Activated T-cell treated with anti-CD3 and anti-CD28 coated beads, Interleukin-2, amount 50 U/mL, for 72 hours (primary cell): ENCODE measurements around the gene CCL16. TPM values are rescaled to one million over a fixed set of nuclear protein-coding genes. Genes with fewer than 3 reads are reported as not detected.
A peak's percentile ranks its signal among the peaks of the same experiment; 100 is the strongest.
"Not testable (repeated sequence)": the region's sequence is repeated elsewhere in the genome, so short reads cannot be mapped to it uniquely, and the experiment has no call there.

ENCODE experiments used
- ATAC-seq, 2 donors: fragments of 150-1000 bp; cut with Tn5 transposase; replicated peaks in 1 of 2; 2 replicates each; pipeline ENCODE4 v1.10.0; 2021; ENCODE audit warnings: moderate library complexity in 2 of 2, mild to moderate bottlenecking in 1 of 2
- DNase-seq, 2 donors: peaks; one replicate each; pipeline ENCODE4 v3.0.0; 2021 to 2022; ENCODE audit warnings: mixed read lengths in 1 of 2
- H3K27ac Mint-ChIP-seq: one replicate; pipeline ENCODE4 v1.8.0; 2022; ENCODE audit warnings: mild to moderate bottlenecking, moderate library complexity, mixed read lengths
- H3K27me3 Mint-ChIP-seq: one replicate; pipeline ENCODE4 v1.8.0; 2022; ENCODE audit warnings: low read depth, mixed read lengths
- H3K36me3 Mint-ChIP-seq, 2 donors: one replicate each; pipeline ENCODE4 v1.8.0; 2022; ENCODE audit warnings: mixed read lengths in 2 of 2, mild to moderate bottlenecking in 1 of 2; ENCODE audit not compliant: insufficient read depth in 2 of 2
- H3K4me1 Mint-ChIP-seq: one replicate; pipeline ENCODE4 v1.8.0; 2022; ENCODE audit warnings: low read depth, mixed read lengths
- H3K4me3 Mint-ChIP-seq, 2 donors: one replicate each; pipeline ENCODE4 v1.8.0; 2022; ENCODE audit warnings: mild to moderate bottlenecking in 2 of 2, mixed read lengths in 2 of 2, moderate library complexity in 2 of 2
- H3K9me3 Mint-ChIP-seq, 2 donors: one replicate each; pipeline ENCODE4 v1.8.0; 2022; ENCODE audit warnings: mixed read lengths in 2 of 2
- total RNA-seq, 2 donors: library from RNA; stranded (reverse); gene quantifications; one replicate each; pipeline ENCODE4 v1.2.3, GENCODE V29; 2022

CCL16 gene
- total RNA-seq, 2 donors from 2014 or later: not detected

- DNase-seq (no peak), ATAC-seq (no peak)
- Mint-ChIP-seq H3K4me1 (no peaks in the 10 kb centered on the region), H3K9me3 (no peaks in the 10 kb centered on the region), H3K36me3 (no peaks in the 10 kb centered on the region), H3K27ac (no peak overlapping the region), H3K27me3 (no peaks in the 10 kb centered on the region), H3K4me3 (no peak overlapping the region)
Measured at GRCh38 chr17:35944151-35944550, 37.1 kb downstream of the CCL16 start.

- Mint-ChIP-seq H3K36me3 (no peaks in the 10 kb centered on the region), H3K9me3 (no peaks in the 10 kb centered on the region)
Measured at GRCh38 chr17:35943537-35943936, 37.8 kb downstream of the CCL16 start, which contains the start of gene LYZL6. TSS of gene LYZL6 (minus strand) at chr17:35943713. CDS start at chr17:35939356, 4,357 bp downstream.

GRCh38 chr17:35942588-35943186 lies 38.6 kb downstream of the CCL16 start:
- Mint-ChIP-seq H3K27ac (no peak overlapping the region), H3K36me3 (no peaks in the 10 kb centered on the region), H3K27me3 (no peaks in the 10 kb centered on the region), H3K4me1 (no peaks in the 10 kb centered on the region), H3K9me3 (no peaks in the 10 kb centered on the region), H3K4me3 (no peak overlapping the region)
- DNase-seq (no peak), ATAC-seq (no peak)

More at GRCh38 chr17:35943537-35943936, 37.8 kb downstream of the CCL16 start, which contains the start of gene LYZL6:
- Mint-ChIP-seq H3K4me3 (no peak within 1 kb of the TSS), H3K4me1 (no peaks in the 10 kb centered on the region), H3K27ac (no peak within 1 kb of the TSS), H3K27me3 (no peaks in the 10 kb centered on the region)
- DNase-seq (no peak), ATAC-seq (no peak)

DNA sequence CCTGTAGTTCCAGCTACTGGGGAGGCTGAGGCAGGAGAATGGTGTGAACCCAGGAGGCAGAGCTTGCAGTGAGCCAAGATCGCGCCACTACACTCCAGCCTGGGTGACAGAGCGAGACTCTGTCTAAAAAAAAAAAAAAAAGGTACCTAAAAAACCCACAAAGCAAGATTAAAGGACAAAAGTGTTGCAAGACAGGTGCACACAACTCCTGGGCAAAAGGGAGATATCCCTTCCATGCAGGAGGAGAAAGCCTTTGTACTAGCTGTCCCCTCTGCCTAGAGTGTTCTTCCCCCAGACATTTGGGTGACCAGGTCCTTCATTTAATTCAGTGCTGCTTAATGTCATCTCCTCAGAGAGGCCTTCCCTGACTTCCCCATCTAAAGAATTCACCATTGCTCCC lies 42.8 kb downstream of the CCL16 start:
- not testable (repeated sequence) for DNase-seq, H3K27ac Mint-ChIP-seq, ATAC-seq, H3K36me3 Mint-ChIP-seq, H3K9me3 Mint-ChIP-seq, H3K4me1 Mint-ChIP-seq, H3K27me3 Mint-ChIP-seq, H3K4me3 Mint-ChIP-seq

DNA sequence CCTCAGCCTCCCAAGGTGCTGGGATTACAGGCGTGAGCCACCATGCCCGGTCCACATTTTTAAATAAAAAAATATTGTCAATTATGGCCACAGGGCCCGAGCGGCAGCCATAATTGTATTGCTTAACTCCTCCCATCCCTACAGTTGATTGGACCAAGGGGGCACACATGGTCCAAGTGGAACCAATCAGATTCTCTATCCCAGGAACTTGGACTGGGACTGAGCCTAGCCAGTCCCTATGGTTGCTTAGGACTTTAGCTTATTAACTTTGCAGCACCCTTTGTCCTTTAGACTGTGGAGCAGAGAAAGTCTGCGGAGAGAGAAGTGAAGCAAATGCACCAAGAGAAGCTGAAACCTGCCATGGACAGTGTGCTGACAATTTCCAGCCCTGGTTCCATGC lies 45.2 kb downstream of the CCL16 start:
- ATAC-seq: no peak
- H3K4me3 Mint-ChIP-seq: no peak overlapping the region
- no peaks in the 10 kb centered on the region for H3K9me3 Mint-ChIP-seq
- no peak overlapping the region for H3K27ac Mint-ChIP-seq
- H3K36me3 Mint-ChIP-seq: no peaks in the 10 kb centered on the region
- H3K4me1 Mint-ChIP-seq: peaks cover 3% of the 10 kb centered on the region
- DNase-seq: no peak
- no peaks in the 10 kb centered on the region for H3K27me3 Mint-ChIP-seq

GRCh38 chr17:35934760-35935159 lies 46.5 kb downstream of the CCL16 start:
- Mint-ChIP-seq H3K4me1 (peaks cover 16% of the 10 kb centered on the region), H3K27me3 (no peaks in the 10 kb centered on the region), H3K27ac (no peak overlapping the region), H3K4me3 (no peak overlapping the region), H3K9me3 (no peaks in the 10 kb centered on the region), H3K36me3 (no peaks in the 10 kb centered on the region)
- ATAC-seq (no peak), DNase-seq (no peak)

DNA sequence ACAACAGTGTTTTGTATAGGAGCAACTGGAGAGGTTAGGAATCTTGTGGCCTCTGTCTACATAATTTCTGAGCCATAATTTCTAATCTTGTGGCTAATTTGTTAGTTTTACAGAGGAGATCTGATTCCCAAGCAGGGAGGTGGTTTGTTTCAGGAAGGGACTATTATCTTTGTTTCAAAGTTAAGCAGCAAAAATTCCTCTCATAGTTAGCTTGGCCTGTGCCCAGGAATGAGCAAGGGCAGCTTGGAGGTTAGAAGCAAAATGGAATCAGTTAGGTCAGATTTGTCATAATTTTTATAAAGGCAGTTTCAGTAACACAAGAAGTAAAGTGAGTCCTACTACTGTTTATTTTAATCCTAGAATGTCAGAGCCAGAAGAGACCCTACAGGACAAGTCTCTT lies 48.7 kb downstream of the CCL16 start:
- ATAC-seq (no peak), DNase-seq (no peak)
- Mint-ChIP-seq H3K4me1 (peaks cover 30% of the 10 kb centered on the region), H3K27me3 (no peaks in the 10 kb centered on the region), H3K9me3 (no peaks in the 10 kb centered on the region), H3K36me3 (no peaks in the 10 kb centered on the region), H3K27ac (no peak overlapping the region), H3K4me3 (no peak overlapping the region)

GRCh38 chr17:35931794-35932425 lies 49.4 kb downstream of the CCL16 start:
- Mint-ChIP-seq H3K4me1 (peaks cover 30% of the 10 kb centered on the region), H3K36me3 (no peaks in the 10 kb centered on the region), H3K9me3 (no peaks in the 10 kb centered on the region), H3K27ac (no peak overlapping the region), H3K4me3 (no peak overlapping the region), H3K27me3 (no peaks in the 10 kb centered on the region)
- DNase-seq: no peak
- ATAC-seq: no peak

DNA sequence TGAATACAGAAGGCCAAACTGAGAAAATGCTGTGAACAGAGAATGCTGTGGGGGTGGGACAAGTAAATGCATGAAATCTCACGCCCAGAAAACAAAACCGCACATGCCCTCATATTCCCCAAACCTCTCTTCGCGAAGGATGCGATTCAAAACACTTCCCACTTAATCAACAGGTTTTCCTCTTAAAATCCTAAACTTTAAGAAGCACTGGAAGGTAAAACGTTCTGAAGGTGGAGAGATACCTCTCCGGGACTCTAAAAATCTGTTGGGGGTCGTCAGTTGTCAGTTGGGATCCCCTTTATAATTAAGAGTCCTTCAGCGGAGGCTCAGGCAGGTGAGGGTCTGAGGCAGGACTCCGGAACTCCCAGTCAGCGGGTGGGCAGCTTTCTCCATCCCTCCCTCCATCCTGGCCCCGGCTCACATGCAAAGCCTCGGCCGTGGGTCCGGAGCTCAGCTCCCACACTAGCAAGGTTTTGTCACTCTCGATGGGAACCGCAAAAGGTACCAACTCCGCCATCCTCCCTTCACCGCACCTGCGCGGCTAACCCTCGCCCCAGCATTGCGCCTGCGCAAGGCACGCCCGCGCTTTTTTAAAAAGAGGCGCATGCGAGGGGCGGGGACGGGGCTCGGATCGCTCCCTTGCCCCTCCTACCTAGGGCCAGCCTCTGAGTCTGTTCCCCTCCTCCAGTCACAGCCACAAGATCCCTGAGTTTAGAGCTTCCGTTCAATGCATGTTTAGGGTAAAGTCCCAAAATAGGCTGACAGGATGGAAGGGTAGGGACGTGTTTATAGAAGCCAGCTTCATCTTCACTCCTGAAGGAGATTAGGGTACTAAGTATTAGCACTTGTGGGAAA lies 50.9 kb downstream of the CCL16 start, which contains the start of gene RDM1:
Gene RDM1 (minus strand): TSS at position 563 of the 855 bp plus-strand sequence. CDS start 46 bp downstream, at position 517.
- Mint-ChIP-seq H3K4me1 (peaks cover 30% of the 10 kb centered on the region), H3K4me3 (peak within 1 kb of the TSS; percentile 84 to 89), H3K9me3 (no peaks in the 10 kb centered on the region), H3K27ac (peak within 1 kb of the TSS; percentile 93), H3K27me3 (no peaks in the 10 kb centered on the region), H3K36me3 (no peaks in the 10 kb centered on the region)
- ATAC-seq: peak; percentile 98
- DNase-seq: peak; percentile 90 to 92

GRCh38 chr17:35927714-35928113 lies 53.6 kb downstream of the CCL16 start:
- no peak overlapping the region for H3K4me3 Mint-ChIP-seq
- no peaks in the 10 kb centered on the region for H3K9me3 Mint-ChIP-seq
- H3K27me3 Mint-ChIP-seq: no peaks in the 10 kb centered on the region
- no peak for ATAC-seq
- H3K4me1 Mint-ChIP-seq: peaks cover 30% of the 10 kb centered on the region
- H3K27ac Mint-ChIP-seq: no peak overlapping the region
- no peak for DNase-seq
- no peaks in the 10 kb centered on the region for H3K36me3 Mint-ChIP-seq

Other genes with a start within 250 kb of the CCL16 start
- 1 to 10 TPM in 1 of 2 donors, under 1 TPM in 1; 0.32 to 1.3 TPM for gene RASL10B, start 249.9 kb downstream of the CCL16 start, total RNA-seq
- gene GAS2L2, start 228.3 kb downstream of the CCL16 start, total RNA-seq: under 1 TPM; 0.09 to 0.17 TPM
- gene C17orf50, start 220.6 kb downstream of the CCL16 start, total RNA-seq: not detected
- under 1 TPM in 1 of 2 donors, not detected in 1; 0.96 TPM for gene MMP28, start 185.9 kb downstream of the CCL16 start, total RNA-seq
- gene TAF15, start 172.0 kb downstream of the CCL16 start, total RNA-seq: 100 to 1,000 TPM; 310 to 312 TPM
- 1 to 10 TPM in 1 of 2 donors, under 1 TPM in 1; 0.46 to 1.8 TPM for gene HEATR9, start 112.6 kb downstream of the CCL16 start, total RNA-seq
- 100 to 1,000 TPM in 1 of 2 donors, 10 to 100 TPM in 1; 63.3 to 178 TPM for gene CCL5, start 101.1 kb downstream of the CCL16 start, total RNA-seq
- gene RDM1, start 50.7 kb downstream of the CCL16 start, total RNA-seq: 1 to 10 TPM; 7.6 to 8.4 TPM
- gene LYZL6, start 37.8 kb downstream of the CCL16 start, total RNA-seq: not detected
- not detected for gene CCL14, start 5.2 kb upstream of the CCL16 start, total RNA-seq
- gene CCL15, start 20.1 kb upstream of the CCL16 start, total RNA-seq: not detected
- not detected for gene CCL23, start 36.5 kb upstream of the CCL16 start, total RNA-seq
- 1 to 10 TPM in 1 of 2 donors, under 1 TPM in 1; 0.48 to 1.5 TPM for gene CCL18, start 82.8 kb upstream of the CCL16 start, total RNA-seq
- 100 to 1,000 TPM in 1 of 2 donors, 10 to 100 TPM in 1; 79.6 to 336 TPM for gene CCL3, start 108.6 kb upstream of the CCL16 start, total RNA-seq
- 100 to 1,000 TPM in 1 of 2 donors, 10 to 100 TPM in 1; 63.9 to 200 TPM for gene CCL4, start 122.3 kb upstream of the CCL16 start, total RNA-seq
- 10 to 100 TPM; 10.8 to 21.4 TPM for gene TBC1D3B, start 195.1 kb upstream of the CCL16 start, total RNA-seq
- gene CCL3L1, start 215.3 kb upstream of the CCL16 start, total RNA-seq: 10 to 100 TPM in 1 of 2 donors, 1 to 10 TPM in 1; 7.0 to 55.5 TPM
- gene CCL4L2, start 229.6 kb upstream of the CCL16 start, total RNA-seq: 10 to 100 TPM in 1 of 2 donors, 1 to 10 TPM in 1; 9.1 to 77.2 TPM